SKM-1 (cell line): ENCODE measurements around the gene TOP1.
"Not testable (repeated sequence)": the region's sequence is repeated elsewhere in the genome, so short reads cannot be mapped to it uniquely, and the experiment has no call there.

Experiments used
- DNase-seq: peaks from one replicate; lab custom pipeline; 2025; ENCODE audit not compliant: unreplicated experiment; lab: John Stamatoyannopoulos, UW

TOP1 gene

GRCh38 chr20:41126719-41127118, 98.1 kb downstream of the TOP1 start:
- no peak for DNase-seq

DNA sequence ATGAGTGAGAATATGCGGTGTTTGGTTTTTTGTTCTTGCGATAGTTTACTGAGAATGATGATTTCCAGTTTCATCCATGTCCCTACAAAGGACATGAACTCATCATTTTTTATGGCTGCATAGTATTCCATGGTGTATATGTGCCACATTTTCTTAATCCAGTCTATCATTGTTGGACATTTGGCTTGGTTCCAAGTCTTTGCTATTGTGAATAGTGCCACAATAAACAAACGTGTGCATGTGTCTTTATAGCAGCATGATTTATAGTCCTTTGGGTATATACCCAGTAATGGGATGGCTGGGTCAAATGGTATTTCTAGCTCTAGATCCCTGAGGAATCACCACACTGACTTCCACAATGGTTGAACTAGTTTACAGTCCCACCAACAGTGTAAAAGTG, 99.7 kb downstream of the TOP1 start:
- not testable (repeated sequence) for DNase-seq

DNA sequence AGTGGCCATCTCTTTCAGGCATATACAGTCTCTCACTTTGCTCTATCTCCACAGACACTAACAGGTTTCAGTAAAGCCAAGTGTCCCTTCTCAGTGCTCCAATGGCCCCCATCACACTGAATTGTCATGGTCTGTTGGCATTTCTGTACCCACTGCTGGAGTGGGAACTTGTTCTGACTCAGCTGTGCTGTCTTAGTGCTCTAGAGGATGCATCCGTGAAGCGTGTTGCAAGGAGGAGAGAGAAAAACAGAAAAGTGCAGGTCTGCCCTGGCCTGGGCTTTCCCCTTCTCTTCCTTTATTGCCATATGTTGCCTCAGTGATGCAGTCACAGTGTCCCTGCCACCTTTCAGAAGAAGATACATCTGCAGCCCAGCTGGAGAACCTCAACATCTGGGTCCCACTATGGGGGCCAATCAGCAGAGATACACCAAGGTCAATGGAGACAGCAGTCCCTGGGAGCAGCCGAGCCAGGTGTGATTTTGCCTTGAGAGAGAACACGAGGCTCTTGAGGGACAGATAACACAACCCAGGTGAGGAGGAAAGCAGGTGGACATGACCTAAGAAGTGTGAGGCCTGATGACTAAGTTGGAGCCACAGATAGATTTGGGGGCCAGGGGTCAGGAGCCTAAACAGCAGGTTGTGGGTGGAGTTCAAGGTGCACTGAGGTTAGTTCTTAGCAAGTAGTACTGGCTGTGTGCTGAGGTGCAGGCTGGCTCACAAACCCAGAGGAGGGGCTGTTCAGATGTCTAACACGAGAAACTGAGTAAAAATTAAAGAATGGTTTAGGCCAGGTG, 103.2 kb downstream of the TOP1 start:
- no peak for DNase-seq

DNA sequence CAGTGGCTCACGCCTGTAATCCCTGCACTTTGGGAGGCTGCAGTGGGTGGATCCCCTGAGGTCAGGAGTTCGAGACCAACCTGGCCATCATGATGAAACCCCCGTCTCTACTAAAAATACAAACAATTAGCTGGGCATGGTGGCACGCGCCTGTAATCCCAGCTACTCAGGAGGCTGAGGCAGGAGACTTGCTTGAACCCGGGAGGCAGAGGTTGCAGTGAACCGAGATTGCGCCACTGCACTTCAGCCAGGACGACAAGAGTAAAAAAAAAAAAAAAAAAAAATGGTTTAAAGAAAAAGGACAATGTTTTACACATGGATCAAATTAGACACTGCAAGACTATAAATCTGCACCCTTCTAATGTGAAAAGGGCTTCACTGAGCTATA, 103.8 kb downstream of the TOP1 start:
- DNase-seq: not testable (repeated sequence)

DNA sequence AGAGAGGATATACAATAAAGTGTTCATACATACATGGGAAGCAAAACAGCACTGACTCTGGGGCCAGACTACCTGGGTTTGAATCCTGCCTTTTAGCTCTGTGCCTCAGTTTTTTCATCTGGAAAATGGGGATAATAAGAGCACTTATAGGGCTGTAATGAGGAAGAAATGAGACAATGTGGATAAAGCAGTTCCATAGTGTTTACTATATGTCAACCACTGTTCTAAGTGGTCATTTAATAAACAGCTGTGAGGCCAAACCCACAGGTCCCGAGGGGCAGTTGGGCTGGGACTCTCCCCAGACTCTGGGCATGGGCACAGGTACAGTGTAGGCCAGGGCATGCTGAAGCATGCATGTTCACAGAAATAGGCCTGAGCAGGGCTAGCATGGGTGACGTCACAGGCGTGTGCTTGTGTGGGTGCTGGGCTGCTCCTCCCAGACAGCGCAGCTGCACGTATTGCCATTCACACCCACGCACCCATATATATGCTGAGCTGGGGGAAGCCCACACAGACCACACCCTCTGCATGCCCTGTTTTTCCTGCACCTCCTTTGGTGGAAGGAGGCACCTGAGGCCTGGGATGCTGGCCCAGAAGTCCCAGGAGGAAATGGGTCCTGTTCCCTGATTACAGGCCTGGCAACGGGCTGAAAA, 105.2 kb downstream of the TOP1 start:
- DNase-seq: no peak

GRCh38 chr20:41134362-41135186, 106.0 kb downstream of the TOP1 start:
- DNase-seq: no peak

- DNase-seq: no peak
Observed at GRCh38 chr20:41135187-41135887, 106.7 kb downstream of the TOP1 start.

GRCh38 chr20:41135888-41136679, 107.5 kb downstream of the TOP1 start:
- DNase-seq: no peak

- peak; percentile 47 for DNase-seq
Observed at GRCh38 chr20:41136680-41137613, 108.3 kb downstream of the TOP1 start, which contains the start of gene PLCG1. PLCG1 (plus strand) TSS chr20:41137543; CDS start chr20:41137642, 99 bp downstream.

DNA sequence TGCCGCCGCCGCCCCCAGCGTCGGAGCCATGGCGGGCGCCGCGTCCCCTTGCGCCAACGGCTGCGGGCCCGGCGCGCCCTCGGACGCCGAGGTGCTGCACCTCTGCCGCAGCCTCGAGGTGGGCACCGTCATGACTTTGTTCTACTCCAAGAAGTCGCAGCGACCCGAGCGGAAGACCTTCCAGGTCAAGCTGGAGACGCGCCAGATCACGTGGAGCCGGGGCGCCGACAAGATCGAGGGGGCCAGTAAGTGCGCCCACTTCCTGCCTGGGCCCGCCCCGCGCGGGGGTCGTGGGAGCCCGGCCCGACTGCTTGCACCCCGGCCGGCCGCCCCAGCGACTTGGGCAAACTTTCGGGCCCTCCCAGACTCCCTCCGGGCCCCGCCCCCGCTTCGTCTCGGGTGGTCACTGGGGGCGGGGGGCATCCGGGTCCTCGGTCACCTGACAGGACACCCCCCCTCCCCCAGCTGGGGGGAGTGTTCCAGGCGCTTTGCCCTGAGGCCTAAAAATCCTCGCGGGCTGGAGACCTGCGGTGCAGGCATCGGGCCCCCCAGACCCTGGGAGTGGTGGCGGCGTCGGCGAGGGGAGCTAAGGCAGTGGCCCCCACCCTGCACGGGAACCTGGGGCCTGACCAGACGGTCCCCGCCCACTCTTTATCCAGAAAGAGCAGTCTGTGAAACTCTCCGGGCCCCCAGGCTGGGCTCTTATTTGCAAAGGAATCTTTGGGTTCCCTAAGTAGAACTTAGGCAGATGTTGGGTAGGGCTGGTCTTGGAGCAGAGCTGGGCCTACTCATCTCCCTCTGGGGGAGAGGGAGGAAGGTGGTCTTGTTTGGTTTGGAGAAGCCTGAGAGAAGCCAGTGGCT, 109.2 kb downstream of the TOP1 start:
- DNase-seq: peak; percentile 39

DNA sequence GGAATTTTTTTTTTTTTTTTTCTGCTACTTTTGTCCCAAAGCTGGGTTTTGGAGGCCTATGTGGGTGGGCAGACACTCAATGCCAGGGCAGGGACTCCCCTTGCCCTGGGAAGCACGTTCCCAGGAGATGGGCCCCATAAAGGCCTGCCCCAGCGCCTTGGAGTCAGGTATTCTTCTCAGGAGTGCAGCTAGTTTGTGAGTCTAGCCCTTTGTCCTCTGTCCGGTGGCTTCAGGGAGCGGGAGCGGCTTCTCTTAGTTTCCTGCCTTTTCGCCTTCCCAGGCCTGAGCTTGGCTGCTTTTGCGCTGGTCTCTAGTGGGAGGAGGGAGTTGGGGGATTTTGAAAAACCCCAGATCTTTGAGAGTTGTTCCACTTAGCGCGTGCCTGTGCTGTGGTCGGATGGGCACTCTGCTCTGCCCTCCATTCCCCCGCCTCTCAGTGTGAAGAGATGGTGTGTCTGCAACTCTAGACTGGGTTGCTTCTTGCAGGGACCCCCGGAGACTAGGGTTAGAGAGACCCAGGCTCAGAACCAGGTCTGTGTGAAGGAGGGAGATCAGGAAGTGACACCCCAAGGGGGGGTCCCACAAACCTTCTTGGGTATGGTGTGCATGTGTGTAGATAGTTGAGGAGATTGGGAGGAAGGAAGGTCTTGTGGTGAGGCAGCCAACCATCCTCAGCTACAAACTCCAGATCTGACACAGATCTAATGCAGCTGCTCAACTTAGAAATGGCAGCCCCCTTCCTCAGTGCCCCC, 110.0 kb downstream of the TOP1 start:
- no peak for DNase-seq

GRCh38 chr20:41139227-41140093, 110.8 kb downstream of the TOP1 start:
- DNase-seq: no peak

GRCh38 chr20:41140226-41141133, 111.9 kb downstream of the TOP1 start:
- no peak for DNase-seq

- DNase-seq: no peak
Observed at GRCh38 chr20:41141153-41141815, 112.7 kb downstream of the TOP1 start.

DNA sequence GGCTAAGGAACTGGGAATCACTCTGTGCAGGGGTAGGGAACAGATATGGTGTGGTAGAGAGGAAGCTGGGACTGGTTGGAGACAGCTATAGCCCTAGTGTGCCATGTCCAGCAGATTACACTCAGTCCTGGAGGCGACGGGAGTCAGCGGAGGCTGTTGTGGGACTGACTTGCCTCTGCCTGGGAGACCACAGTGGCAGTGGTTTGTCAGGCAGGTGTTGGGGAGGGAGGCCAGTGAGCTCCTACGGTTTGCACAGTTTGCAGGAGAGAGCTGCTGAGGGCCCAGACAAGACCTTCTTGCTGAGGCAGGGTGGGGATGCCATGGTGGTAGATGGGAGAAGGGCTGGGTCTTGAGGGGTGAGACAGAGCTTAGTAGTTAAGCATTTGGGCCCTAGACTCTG, 113.6 kb downstream of the TOP1 start:
- DNase-seq: no peak
